T47D (cell line): ENCODE data around the gene FBXW8.

ENCODE experiments used
- DNase-seq, 2 experiments: peaks; one replicate each; pipeline versions ENCODE4 v3.0.0 to v3.0.0-alpha.2; 2011 to 2012; ENCODE audit warnings: low read depth in 1 of 2, low spot score in 1 of 2
- JUND ChIP-seq: IDR thresholded peaks from 2 replicates; pipeline ENCODE4 v1.6.1; 2012; ENCODE audit warnings: low read depth
- in situ Hi-C: cut with HindIII; loops from 2 replicates; pipeline ENCODE4 v1.10.0; 2016; ENCODE audit warnings: low sequenced_read_pairs, low pct_unique_long_range_greater_than_20kb

FBXW8 gene

GRCh38 chr12:116920939-116921338 lies 10.2 kb downstream of the FBXW8 start:
- in situ Hi-C loops, result no loop called here
- no peak for TF ChIP-seq JUND

GRCh38 chr12:116922194-116922897 lies 11.6 kb downstream of the FBXW8 start:
- DNase-seq, result no peak
- no peak for TF ChIP-seq JUND
- in situ Hi-C loops, result no loop called here

More at GRCh38 chr12:116920939-116921338, 10.2 kb downstream of the FBXW8 start:
- no peak for DNase-seq

GRCh38 chr12:116924558-116925453 lies 14.1 kb downstream of the FBXW8 start:
- peak in 1 of 2 experiments; percentile 48 for DNase-seq
- in situ Hi-C loops, result no loop called here
- no peak for TF ChIP-seq JUND

GRCh38 chr12:116926283-116927243 lies 15.8 kb downstream of the FBXW8 start:
- in situ Hi-C loops, result no loop called here
- DNase-seq, result no peak
- no peak for TF ChIP-seq JUND

GRCh38 chr12:116927244-116927940 lies 16.6 kb downstream of the FBXW8 start:
- in situ Hi-C loops, result no loop called here
- no peak for TF ChIP-seq JUND

GRCh38 chr12:116928504-116928903 lies 17.8 kb downstream of the FBXW8 start:
- in situ Hi-C loops, result no loop called here
- TF ChIP-seq JUND, result no peak
- DNase-seq, result no peak

More at GRCh38 chr12:116927244-116927940, 16.6 kb downstream of the FBXW8 start:
- no peak for DNase-seq

GRCh38 chr12:116929885-116930284 lies 19.1 kb downstream of the FBXW8 start:
- in situ Hi-C loops, result no loop called here
- TF ChIP-seq JUND, result no peak

GRCh38 chr12:116931665-116932064 lies 20.9 kb downstream of the FBXW8 start:
- TF ChIP-seq JUND, result no peak
- no peak for DNase-seq
- in situ Hi-C loops, result no loop called here

More at GRCh38 chr12:116929885-116930284, 19.1 kb downstream of the FBXW8 start:
- no peak for DNase-seq

GRCh38 chr12:116933091-116933490 lies 22.3 kb downstream of the FBXW8 start:
- TF ChIP-seq JUND, result no peak
- in situ Hi-C loops, result no loop called here
- DNase-seq, result no peak

- TF ChIP-seq JUND, result no peak
- in situ Hi-C loops, result no loop called here
These were observed 22.9 kb downstream of the FBXW8 start for GRCh38 chr12:116933512-116934246.

GRCh38 chr12:116934908-116935705 lies 24.4 kb downstream of the FBXW8 start:
- in situ Hi-C loops, result no loop called here
- no peak for TF ChIP-seq JUND
- no peak for DNase-seq

More at GRCh38 chr12:116933512-116934246, 22.9 kb downstream of the FBXW8 start:
- no peak for DNase-seq
